Activated T-cell treated with anti-CD3 and anti-CD28 coated beads, Interleukin-2, amount 50 U/mL, for 24 hours (primary cell): ENCODE measurements around the gene RANBP3.
"Not testable (repeated sequence)": the region's sequence is repeated elsewhere in the genome, so short reads cannot be mapped to it uniquely, and the experiment has no call there.

Experiments
- DNase-seq: peaks from one replicate; pipeline ENCODE4 v3.0.0-alpha.2; 2020
- H3K27ac Mint-ChIP-seq: 2 replicates; pipeline ENCODE4 v1.8.0; 2020; ENCODE audit warnings: mild to moderate bottlenecking, mixed read lengths
- H3K27me3 Mint-ChIP-seq: 2 replicates; pipeline ENCODE4 v1.8.0; 2020; ENCODE audit warnings: mixed read lengths
- H3K36me3 Mint-ChIP-seq: 2 replicates; pipeline ENCODE4 v1.8.0; 2020; ENCODE audit warnings: low read depth, mixed read lengths
- H3K4me1 Mint-ChIP-seq: 2 replicates; pipeline ENCODE4 v1.8.0; 2020; ENCODE audit warnings: low read depth, mixed read lengths
- H3K4me3 Mint-ChIP-seq: 2 replicates; pipeline ENCODE4 v1.8.0; 2020; ENCODE audit warnings: mild to moderate bottlenecking, moderate library complexity, mixed read lengths
- H3K9me3 Mint-ChIP-seq: 2 replicates; pipeline ENCODE4 v1.8.0; 2020; ENCODE audit warnings: mixed read lengths

RANBP3 gene

GRCh38 chr19:5883157-5883873 lies 94.6 kb downstream of the RANBP3 start:
- H3K4me3 Mint-ChIP-seq, DNase-seq, H3K9me3 Mint-ChIP-seq, H3K4me1 Mint-ChIP-seq, H3K36me3 Mint-ChIP-seq, H3K27ac Mint-ChIP-seq: not testable (repeated sequence)
- peaks cover 28% of the 10 kb centered on the region for H3K27me3 Mint-ChIP-seq

- Mint-ChIP-seq H3K27ac (no peak overlapping the region), H3K4me1 (no peaks in the 10 kb centered on the region), H3K36me3 (no peaks in the 10 kb centered on the region), H3K27me3 (peaks cover 29% of the 10 kb centered on the region), H3K9me3 (no peaks in the 10 kb centered on the region), H3K4me3 (no peak overlapping the region)
- no peak for DNase-seq
Measured at GRCh38 chr19:5882421-5882968, 95.4 kb downstream of the RANBP3 start.

DNA sequence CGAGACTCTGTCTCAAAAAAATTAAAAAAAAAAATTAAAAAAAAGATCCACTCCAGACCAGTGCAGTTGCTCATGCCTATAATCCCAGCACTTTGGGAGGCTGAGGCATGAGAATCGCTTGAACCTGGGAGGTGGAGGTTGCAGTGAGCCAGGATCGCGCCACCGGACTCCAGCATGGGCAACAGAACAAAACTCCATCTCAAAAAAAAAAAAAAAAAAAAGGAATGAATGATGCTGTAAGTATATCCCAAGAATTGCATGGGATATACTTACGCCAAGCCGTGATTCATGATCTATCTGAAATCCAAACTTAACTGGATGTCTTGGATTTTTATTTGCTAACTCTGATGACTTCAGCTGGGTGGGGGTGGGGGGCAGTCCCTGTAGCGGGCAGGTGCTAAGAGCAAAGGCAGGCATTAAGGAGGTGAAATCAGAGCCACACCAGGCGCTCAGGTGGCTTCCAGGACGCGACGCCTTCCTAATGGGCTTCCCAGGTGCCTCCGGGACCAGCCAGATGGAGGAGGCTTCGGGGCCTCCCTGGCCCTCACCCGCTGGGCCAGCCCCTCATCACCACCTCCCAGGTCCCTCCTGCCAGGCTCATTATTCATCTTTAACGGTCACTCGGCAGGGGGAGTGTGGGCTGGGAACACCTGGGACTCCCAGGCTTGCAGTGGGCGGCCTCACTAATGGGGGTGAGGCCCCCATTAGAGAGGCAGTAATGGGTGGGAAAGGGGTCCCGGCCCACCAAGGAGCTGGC lies 96.2 kb downstream of the RANBP3 start:
- no peak for DNase-seq

DNA sequence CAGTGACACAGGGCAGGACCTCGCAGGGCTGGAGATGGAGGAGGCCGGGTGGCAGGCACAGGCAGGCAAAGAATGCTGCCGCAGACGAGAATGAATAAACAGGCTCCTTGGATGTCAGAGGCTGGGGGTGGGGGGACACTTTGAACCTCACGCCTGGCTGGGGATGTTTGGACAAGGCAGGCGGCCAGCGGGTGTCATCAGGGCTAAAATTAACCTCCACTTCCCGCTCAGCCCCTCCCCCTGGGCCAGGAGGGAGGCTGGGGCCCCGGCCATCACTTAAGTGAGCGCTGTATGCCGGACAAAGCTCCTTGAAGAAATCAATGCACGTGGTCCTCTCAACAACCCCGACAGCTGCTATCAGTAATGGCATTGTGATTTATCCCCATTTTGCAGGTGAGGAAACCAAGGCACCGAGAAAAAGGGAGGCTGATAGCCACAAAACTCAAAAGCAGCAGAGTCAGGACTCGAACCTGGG lies 97.3 kb downstream of the RANBP3 start:
- H3K27ac Mint-ChIP-seq, result no peak overlapping the region
- no peaks in the 10 kb centered on the region for H3K9me3 Mint-ChIP-seq
- peaks cover 30% of the 10 kb centered on the region for H3K27me3 Mint-ChIP-seq
- no peak for DNase-seq
- H3K36me3 Mint-ChIP-seq, result no peaks in the 10 kb centered on the region
- H3K4me1 Mint-ChIP-seq, result no peaks in the 10 kb centered on the region
- no peak overlapping the region for H3K4me3 Mint-ChIP-seq

More for the DNA sequence above, 96.2 kb downstream of the RANBP3 start:
- Mint-ChIP-seq H3K9me3 (no peaks in the 10 kb centered on the region), H3K27me3 (peaks cover 31% of the 10 kb centered on the region), H3K27ac (no peak overlapping the region), H3K4me3 (no peak overlapping the region), H3K36me3 (no peaks in the 10 kb centered on the region), H3K4me1 (no peaks in the 10 kb centered on the region)

DNA sequence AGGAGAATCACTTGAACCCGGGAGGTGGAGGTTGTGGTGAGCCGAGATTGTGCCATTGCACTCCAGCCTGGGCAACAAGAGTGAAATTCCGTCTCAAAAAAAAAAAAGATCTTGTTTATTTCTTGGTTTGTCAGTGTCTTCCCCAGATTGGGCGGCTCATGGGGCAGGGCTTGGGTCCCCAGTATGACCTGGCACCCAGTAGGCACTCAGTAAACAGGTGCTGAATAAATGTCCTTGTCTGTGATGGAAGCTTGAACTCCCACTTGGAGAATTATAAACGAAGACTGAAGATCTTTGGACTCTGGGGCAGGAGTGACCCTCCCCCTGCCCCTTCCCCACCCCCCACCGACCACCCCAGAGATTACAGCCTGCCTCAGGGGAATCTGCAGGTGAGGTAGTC lies 97.7 kb downstream of the RANBP3 start:
- H3K27me3 Mint-ChIP-seq, result peaks cover 26% of the 10 kb centered on the region

DNA sequence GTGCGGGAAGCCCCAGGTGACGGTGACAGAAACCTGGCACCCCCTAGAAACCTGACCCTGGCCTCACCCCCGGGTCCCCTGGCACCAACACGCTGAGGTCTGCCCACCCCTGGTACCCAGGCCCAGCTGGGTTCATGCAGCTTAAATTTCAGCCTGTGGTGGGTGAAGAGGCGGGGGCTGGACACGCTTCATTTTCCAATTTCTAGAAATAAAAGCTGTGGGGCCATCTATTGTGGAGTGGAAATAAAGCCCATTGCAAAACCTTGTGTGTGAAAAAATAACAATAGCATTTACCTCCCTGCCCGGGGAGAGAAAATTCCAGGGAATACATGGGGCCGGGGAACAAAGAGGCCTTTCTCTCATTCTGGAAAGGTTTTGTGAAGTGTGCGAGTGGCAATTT lies 100.1 kb downstream of the RANBP3 start:
- H3K4me1 Mint-ChIP-seq, result no peaks in the 10 kb centered on the region
- no peak overlapping the region for H3K4me3 Mint-ChIP-seq
- H3K27me3 Mint-ChIP-seq, result peaks cover 26% of the 10 kb centered on the region
- no peak overlapping the region for H3K27ac Mint-ChIP-seq
- no peaks in the 10 kb centered on the region for H3K9me3 Mint-ChIP-seq
- no peak for DNase-seq
- no peaks in the 10 kb centered on the region for H3K36me3 Mint-ChIP-seq

More for the DNA sequence above, 97.7 kb downstream of the RANBP3 start:
- no peaks in the 10 kb centered on the region for H3K36me3 Mint-ChIP-seq
- H3K4me1 Mint-ChIP-seq, result no peaks in the 10 kb centered on the region
- no peak overlapping the region for H3K27ac Mint-ChIP-seq
- H3K9me3 Mint-ChIP-seq, result no peaks in the 10 kb centered on the region
- DNase-seq, result no peak
- H3K4me3 Mint-ChIP-seq, result no peak overlapping the region

DNA sequence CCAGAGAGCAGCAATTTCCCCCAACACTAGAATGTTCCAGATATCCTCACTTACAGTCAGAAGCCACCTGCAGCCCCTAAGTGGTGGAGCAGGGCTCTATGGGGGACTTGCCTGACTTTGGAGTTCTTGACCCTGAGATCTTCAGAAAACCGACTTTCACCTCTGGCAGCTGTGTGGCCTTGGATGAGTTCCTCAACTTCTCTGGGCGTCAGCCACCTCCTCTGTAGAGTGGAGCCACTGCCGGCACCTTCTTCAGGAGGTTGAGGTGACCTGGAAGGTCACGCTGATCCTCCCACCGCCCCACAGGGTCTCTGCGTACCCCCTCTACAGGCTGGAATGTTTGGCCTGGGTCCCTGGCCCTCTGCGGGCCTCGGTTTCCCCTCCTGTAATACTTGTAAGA lies 100.5 kb downstream of the RANBP3 start:
- H3K27me3 Mint-ChIP-seq, result peaks cover 24% of the 10 kb centered on the region
- no peaks in the 10 kb centered on the region for H3K9me3 Mint-ChIP-seq
- H3K4me3 Mint-ChIP-seq, result no peak overlapping the region
- no peak overlapping the region for H3K27ac Mint-ChIP-seq
- H3K36me3 Mint-ChIP-seq, result no peaks in the 10 kb centered on the region
- H3K4me1 Mint-ChIP-seq, result no peaks in the 10 kb centered on the region
- DNase-seq, result no peak

DNA sequence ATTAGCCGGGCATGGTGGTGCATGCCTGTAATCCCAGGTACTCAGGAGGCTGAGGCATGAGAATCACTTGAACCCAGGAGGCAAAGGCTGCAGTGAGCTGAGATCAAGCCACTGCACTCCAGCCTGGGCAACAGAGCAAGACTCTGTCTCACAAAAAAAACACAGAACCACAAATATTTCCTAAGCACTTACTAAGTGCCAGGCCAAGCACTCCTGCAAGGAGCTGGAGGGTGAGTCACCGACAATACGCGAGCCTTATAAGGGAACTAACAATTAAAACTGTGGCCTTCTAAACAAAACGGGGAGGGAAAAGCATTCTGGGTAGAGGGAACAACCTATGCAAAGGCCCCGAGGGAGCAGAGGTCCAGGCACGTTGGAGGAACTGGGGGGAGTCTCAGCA lies 103.4 kb downstream of the RANBP3 start:
- H3K4me1 Mint-ChIP-seq, H3K27ac Mint-ChIP-seq, H3K36me3 Mint-ChIP-seq, H3K4me3 Mint-ChIP-seq, H3K9me3 Mint-ChIP-seq, DNase-seq: not testable (repeated sequence)
- peaks cover 11% of the 10 kb centered on the region for H3K27me3 Mint-ChIP-seq

DNA sequence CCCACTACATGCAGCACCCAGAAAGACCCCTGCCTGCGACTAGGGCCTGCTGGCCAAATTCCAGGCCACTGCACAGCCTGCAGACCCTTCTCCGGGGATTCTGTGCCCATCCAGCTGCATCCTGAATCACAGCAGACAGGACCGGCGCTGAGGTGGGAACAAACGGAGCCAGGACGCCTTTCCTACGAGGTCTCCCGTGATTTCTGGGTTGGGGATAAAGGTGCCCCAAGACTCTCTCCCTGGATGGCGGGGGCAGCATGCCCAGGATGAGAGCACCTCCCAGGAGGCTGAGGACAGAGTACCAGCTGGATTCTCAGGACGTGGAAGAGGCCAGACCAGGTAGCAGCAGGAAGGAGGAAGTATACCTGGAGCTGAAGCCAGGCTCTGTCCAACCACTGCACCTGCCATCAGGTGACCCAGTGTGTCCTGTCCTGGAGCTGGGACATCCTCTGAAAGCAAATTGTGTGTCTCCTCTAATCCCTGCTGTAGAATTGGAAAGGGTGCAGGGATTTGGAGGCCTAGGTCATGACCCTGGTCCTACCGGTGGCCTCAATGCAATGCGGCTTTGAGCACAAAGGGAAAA lies 104.2 kb downstream of the RANBP3 start:
- H3K27me3 Mint-ChIP-seq, result peaks cover 6% of the 10 kb centered on the region
- no peaks in the 10 kb centered on the region for H3K4me1 Mint-ChIP-seq
- no peak overlapping the region for H3K27ac Mint-ChIP-seq
- DNase-seq, result no peak
- no peaks in the 10 kb centered on the region for H3K36me3 Mint-ChIP-seq
- H3K9me3 Mint-ChIP-seq, result no peaks in the 10 kb centered on the region
- no peak overlapping the region for H3K4me3 Mint-ChIP-seq

DNA sequence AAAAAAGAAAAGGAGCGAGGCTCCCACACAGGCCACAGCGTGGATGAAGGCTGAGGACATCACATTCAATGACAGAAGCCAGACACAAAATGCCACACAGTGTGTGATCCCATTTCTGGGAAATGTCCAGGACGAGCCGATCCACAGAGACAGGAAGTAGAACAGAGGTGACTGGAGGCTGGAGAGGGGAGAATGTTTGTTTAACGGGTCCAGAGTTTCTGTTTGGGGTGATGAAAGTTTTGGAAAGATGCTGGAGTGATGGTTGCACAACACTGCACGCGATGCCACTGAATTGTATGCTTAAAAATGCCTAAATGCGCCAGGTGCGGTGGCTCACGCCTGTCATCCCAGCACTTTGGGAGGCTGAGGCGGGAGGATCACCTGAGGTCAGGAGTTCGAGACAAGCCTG lies 107.0 kb downstream of the RANBP3 start:
- H3K36me3 Mint-ChIP-seq, result no peaks in the 10 kb centered on the region
- H3K27me3 Mint-ChIP-seq, result no peaks in the 10 kb centered on the region
- no peak for DNase-seq
- no peak overlapping the region for H3K27ac Mint-ChIP-seq
- no peak overlapping the region for H3K4me3 Mint-ChIP-seq
- H3K9me3 Mint-ChIP-seq, result no peaks in the 10 kb centered on the region
- H3K4me1 Mint-ChIP-seq, result no peaks in the 10 kb centered on the region

- no peak for DNase-seq
- Mint-ChIP-seq H3K4me3 (no peak overlapping the region), H3K36me3 (no peaks in the 10 kb centered on the region), H3K27me3 (no peaks in the 10 kb centered on the region), H3K27ac (no peak overlapping the region), H3K4me1 (no peaks in the 10 kb centered on the region), H3K9me3 (no peaks in the 10 kb centered on the region)
Measured at GRCh38 chr19:5867201-5868136, 110.5 kb downstream of the RANBP3 start.
